ENCODE data around the gene FGF3.

Gene FGF3

DNA sequence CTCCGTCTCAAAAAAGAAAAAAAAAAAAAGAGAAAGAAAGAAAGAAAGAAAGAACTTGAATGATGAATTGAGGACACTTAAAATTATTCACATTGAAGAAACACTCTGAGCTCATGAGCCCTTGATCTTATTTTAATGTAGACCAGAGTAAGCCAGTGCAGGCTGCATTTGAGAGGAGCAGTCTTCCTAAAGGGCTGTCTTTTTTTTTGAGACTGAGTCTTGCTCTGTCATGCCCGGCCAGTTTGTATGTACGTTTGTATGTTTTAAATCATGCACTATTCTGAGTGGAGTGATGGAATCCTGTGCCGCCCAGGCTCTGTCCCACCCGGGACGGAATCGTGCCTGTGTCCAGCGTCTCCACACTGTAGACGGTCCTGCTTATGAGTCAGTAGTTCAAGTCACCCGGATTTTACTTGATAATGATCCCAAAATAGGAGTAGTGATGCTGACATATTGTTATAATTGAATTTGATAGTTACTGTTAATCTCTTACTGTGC, 53.7 kb downstream of the FGF3 start:
- TF ChIP-seq, protein P1, sequence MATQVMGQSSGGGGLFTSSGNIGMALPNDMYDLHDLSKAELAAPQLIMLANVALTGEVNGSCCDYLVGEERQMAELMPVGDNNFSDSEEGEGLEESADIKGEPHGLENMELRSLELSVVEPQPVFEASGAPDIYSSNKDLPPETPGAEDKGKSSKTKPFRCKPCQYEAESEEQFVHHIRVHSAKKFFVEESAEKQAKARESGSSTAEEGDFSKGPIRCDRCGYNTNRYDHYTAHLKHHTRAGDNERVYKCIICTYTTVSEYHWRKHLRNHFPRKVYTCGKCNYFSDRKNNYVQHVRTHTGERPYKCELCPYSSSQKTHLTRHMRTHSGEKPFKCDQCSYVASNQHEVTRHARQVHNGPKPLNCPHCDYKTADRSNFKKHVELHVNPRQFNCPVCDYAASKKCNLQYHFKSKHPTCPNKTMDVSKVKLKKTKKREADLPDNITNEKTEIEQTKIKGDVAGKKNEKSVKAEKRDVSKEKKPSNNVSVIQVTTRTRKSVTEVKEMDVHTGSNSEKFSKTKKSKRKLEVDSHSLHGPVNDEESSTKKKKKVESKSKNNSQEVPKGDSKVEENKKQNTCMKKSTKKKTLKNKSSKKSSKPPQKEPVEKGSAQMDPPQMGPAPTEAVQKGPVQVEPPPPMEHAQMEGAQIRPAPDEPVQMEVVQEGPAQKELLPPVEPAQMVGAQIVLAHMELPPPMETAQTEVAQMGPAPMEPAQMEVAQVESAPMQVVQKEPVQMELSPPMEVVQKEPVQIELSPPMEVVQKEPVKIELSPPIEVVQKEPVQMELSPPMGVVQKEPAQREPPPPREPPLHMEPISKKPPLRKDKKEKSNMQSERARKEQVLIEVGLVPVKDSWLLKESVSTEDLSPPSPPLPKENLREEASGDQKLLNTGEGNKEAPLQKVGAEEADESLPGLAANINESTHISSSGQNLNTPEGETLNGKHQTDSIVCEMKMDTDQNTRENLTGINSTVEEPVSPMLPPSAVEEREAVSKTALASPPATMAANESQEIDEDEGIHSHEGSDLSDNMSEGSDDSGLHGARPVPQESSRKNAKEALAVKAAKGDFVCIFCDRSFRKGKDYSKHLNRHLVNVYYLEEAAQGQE (IDR thresholded peaks at IDR 0.05; ENCODE audit: insufficient read depth in 1 of 2, low read depth in 2 of 2, low read length in 2 of 2) = no peak

DNA sequence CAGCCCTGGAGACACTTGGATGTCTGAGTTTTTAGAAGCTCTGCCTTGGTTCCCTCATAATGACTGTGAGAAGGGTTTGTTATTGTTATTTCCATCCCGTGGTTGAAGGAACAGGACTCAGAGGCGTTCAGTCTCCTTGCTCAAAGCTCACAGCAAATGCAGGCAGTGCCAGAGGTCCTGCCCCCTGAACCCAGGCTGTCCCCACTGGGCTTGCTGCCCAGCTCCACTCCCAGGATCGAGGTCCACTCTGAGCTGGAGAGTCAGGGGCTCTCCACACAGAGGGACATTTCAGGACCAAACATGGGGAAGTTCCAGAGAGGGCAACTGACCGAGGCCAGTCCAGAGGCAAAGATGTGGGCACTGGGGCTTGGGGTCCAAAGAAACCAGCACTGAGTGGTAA, 58.9 kb downstream of the FGF3 start:
- TF ChIP-seq TAF1 (IDR thresholded peaks at IDR 0.05; ENCODE audit: borderline replicate concordance, insufficient read depth, low read length) = no peak
- TF ChIP-seq POLR2AphosphoS5 (IDR thresholded peaks at IDR 0.05; ENCODE audit: low read depth, low read length) = no peak
- no peak for TF ChIP-seq SIN3A (IDR thresholded peaks at IDR 0.05; ENCODE audit: borderline replicate concordance, insufficient read depth, low read length)
- TF ChIP-seq, protein P1 (IDR thresholded peaks at IDR 0.05; ENCODE audit: insufficient read depth in 1 of 2, low read depth in 2 of 2, low read length in 2 of 2) = no peak
- no peak for TF ChIP-seq FOXP2 (optimal IDR thresholded peaks at IDR 0.05; ENCODE audit: borderline replicate concordance, extremely low read depth, extremely low read length, insufficient read depth)

Data from PFSK-1 (cell line).